ENCODE measurements around the gene ADTRP. TPM values are rescaled to one million over a fixed set of nuclear protein-coding genes. Genes with fewer than 3 reads are reported as not detected.

ADTRP gene
- total RNA-seq, 1 experiment from 2014 or later: 0.86 TPM

DNA sequence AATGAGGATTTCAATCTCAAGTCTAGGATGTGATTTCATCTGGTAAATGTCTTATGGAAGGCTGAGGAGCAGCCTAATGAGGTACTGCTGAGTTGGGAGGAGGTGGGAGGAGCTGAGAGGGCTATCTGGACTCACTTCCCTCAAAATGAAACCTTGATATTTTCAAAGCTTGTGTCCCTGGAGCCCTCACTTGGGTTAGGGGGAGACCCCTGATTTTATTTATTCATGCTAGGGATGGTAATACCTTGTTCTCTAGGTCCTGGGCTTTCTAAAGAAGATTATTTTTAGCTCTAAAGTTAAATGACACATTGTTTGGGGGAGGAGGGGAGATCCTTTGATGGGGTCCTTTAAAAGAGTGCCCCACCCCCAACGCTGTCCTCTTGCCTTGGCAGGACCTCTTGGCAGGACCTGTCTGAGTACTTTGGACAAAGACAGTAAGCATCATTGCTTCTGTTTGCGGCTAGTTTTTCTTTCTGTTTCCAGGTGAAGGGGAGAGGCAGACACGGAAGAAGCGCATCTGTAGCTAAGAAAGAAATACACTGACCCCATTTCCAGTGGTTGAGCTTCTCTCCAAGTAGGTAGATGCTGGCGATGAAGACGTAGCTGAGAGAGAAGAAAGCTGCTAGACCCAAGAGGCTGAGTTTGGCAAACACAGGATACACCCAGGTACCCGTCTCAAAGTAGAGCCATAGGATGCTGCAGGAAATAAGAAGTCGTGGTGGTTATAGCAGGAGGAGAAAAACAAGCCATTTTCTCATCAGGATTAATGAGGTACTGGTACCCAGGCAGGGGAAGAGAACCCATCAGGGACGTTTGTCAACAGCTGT, 55.6 kb downstream of the ADTRP start:
- no peaks in the 10 kb centered on the region for H4K20me1 ChIP-seq (ENCODE audit: insufficient read depth)
- TF ChIP-seq, protein P1, sequence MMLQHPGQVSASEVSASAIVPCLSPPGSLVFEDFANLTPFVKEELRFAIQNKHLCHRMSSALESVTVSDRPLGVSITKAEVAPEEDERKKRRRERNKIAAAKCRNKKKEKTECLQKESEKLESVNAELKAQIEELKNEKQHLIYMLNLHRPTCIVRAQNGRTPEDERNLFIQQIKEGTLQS (IDR thresholded peaks at IDR 0.05): no peak
- TF ChIP-seq ZNF274 (IDR thresholded peaks at IDR 0.05; ENCODE audit: low read depth, low read length) (no peak), SRF (IDR thresholded peaks at IDR 0.05; ENCODE audit: low read depth) (no peak), EZH2phosphoT487 (IDR thresholded peaks at IDR 0.05; ENCODE audit: borderline replicate concordance) (no peak), ELF1 (IDR thresholded peaks at IDR 0.05; ENCODE audit: borderline replicate concordance, low read depth) (no peak), FOSL1 (IDR thresholded peaks at IDR 0.05; ENCODE audit: low read depth) (no peak), CBX3 (IDR thresholded peaks at IDR 0.05; ENCODE audit: low read depth) (no peak), EZH2 (IDR thresholded peaks at IDR 0.05) (no peak), JUND (IDR thresholded peaks at IDR 0.05) (no peak), ZFX (IDR thresholded peaks at IDR 0.05) (no peak), RAD21 (IDR thresholded peaks at IDR 0.05; ENCODE audit: low read depth) (no peak), POLR2AphosphoS5 (IDR thresholded peaks at IDR 0.05; ENCODE audit: low read depth, low read length) (no peak), EGR1 (IDR thresholded peaks at IDR 0.05; ENCODE audit: low read depth) (no peak), SIN3A (IDR thresholded peaks at IDR 0.05; ENCODE audit: low read depth) (no peak), YY1 (IDR thresholded peaks at IDR 0.05; ENCODE audit: extremely low read depth, insufficient replicate concordance, low read depth, low read length) (no peak), POLR2A (IDR thresholded peaks at IDR 0.05; ENCODE audit: borderline replicate concordance, extremely low read depth, insufficient read depth, insufficient read length) (no peak), CEBPB (IDR thresholded peaks at IDR 0.05; ENCODE audit: low read depth) (no peak)
- TF ChIP-seq, protein P2, sequence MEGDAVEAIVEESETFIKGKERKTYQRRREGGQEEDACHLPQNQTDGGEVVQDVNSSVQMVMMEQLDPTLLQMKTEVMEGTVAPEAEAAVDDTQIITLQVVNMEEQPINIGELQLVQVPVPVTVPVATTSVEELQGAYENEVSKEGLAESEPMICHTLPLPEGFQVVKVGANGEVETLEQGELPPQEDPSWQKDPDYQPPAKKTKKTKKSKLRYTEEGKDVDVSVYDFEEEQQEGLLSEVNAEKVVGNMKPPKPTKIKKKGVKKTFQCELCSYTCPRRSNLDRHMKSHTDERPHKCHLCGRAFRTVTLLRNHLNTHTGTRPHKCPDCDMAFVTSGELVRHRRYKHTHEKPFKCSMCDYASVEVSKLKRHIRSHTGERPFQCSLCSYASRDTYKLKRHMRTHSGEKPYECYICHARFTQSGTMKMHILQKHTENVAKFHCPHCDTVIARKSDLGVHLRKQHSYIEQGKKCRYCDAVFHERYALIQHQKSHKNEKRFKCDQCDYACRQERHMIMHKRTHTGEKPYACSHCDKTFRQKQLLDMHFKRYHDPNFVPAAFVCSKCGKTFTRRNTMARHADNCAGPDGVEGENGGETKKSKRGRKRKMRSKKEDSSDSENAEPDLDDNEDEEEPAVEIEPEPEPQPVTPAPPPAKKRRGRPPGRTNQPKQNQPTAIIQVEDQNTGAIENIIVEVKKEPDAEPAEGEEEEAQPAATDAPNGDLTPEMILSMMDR (IDR thresholded peaks at IDR 0.05 in 2 of 3, conservative IDR thresholded peaks at IDR 0.05 in 1 of 3; ENCODE audit: borderline replicate concordance in 1 of 3, insufficient read depth in 1 of 3, low read depth in 2 of 3, low read length in 2 of 3): no peak
- TF ChIP-seq, protein P3, sequence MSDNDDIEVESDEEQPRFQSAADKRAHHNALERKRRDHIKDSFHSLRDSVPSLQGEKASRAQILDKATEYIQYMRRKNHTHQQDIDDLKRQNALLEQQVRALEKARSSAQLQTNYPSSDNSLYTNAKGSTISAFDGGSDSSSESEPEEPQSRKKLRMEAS (IDR thresholded peaks at IDR 0.05): no peak
- TF ChIP-seq, protein P4, sequence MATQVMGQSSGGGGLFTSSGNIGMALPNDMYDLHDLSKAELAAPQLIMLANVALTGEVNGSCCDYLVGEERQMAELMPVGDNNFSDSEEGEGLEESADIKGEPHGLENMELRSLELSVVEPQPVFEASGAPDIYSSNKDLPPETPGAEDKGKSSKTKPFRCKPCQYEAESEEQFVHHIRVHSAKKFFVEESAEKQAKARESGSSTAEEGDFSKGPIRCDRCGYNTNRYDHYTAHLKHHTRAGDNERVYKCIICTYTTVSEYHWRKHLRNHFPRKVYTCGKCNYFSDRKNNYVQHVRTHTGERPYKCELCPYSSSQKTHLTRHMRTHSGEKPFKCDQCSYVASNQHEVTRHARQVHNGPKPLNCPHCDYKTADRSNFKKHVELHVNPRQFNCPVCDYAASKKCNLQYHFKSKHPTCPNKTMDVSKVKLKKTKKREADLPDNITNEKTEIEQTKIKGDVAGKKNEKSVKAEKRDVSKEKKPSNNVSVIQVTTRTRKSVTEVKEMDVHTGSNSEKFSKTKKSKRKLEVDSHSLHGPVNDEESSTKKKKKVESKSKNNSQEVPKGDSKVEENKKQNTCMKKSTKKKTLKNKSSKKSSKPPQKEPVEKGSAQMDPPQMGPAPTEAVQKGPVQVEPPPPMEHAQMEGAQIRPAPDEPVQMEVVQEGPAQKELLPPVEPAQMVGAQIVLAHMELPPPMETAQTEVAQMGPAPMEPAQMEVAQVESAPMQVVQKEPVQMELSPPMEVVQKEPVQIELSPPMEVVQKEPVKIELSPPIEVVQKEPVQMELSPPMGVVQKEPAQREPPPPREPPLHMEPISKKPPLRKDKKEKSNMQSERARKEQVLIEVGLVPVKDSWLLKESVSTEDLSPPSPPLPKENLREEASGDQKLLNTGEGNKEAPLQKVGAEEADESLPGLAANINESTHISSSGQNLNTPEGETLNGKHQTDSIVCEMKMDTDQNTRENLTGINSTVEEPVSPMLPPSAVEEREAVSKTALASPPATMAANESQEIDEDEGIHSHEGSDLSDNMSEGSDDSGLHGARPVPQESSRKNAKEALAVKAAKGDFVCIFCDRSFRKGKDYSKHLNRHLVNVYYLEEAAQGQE (IDR thresholded peaks at IDR 0.05; ENCODE audit: low read depth): no peak
- H3K27ac ChIP-seq (ENCODE audit: low read depth, low read length): no peak overlapping the region
- ChIA-PET POLR2A (no interaction called here), RAD21 (ENCODE audit: low non-redundant PET in 1 of 2, low total read pairs in 2 of 2, uncharacterized antibody in 2 of 2, unreplicated experiment in 2 of 2) (no interaction called here), CTCF (no interaction called here)
- no peaks in the 10 kb centered on the region for H3K4me1 ChIP-seq (ENCODE audit: control insufficient read depth in 1 of 2, insufficient read depth in 2 of 2, low read length in 2 of 2)
- H3K27me3 ChIP-seq (ENCODE audit: insufficient read depth, low read length): no peaks in the 10 kb centered on the region
- H3K4me2 ChIP-seq (ENCODE audit: low read length): no peak overlapping the region
- no peaks in the 10 kb centered on the region for H3K36me3 ChIP-seq (ENCODE audit: control insufficient read depth in 1 of 2, insufficient read depth in 2 of 2, low read length in 2 of 2)
- no peak for ATAC-seq
- no peaks in the 10 kb centered on the region for H3K9me2 ChIP-seq (ENCODE audit: insufficient read depth)
- no peak overlapping the region for H3K9ac ChIP-seq (ENCODE audit: low read length)
- no peaks in the 10 kb centered on the region for H3K9me3 ChIP-seq (ENCODE audit: control insufficient read depth in 1 of 2, insufficient read depth in 1 of 2, low read depth in 1 of 2, low read length in 2 of 2)
- H3K79me2 ChIP-seq (ENCODE audit: insufficient read depth, low read length): no peaks in the 10 kb centered on the region
- intact Hi-C loops (cut with micrococcal nuclease): no loop called here
- H3K4me3 ChIP-seq (replicated peaks in 1 of 2; ENCODE audit: low read depth in 1 of 2, low read length in 2 of 2): no peak overlapping the region
- H2AFZ ChIP-seq (ENCODE audit: low read depth, low read length, poor library complexity, severe bottlenecking): no peak overlapping the region
- DNase-seq (ENCODE audit: low read depth, low spot score): no peak
- BruUV-seq (replicated peaks): no TSS peak

Measured in HCT116 (cell line).